HepG2 (cell line): ENCODE measurements around the gene PSPH. TPM values are rescaled to one million over a fixed set of nuclear protein-coding genes. Genes with fewer than 3 reads are reported as not detected.

ENCODE experiments used
- ATAC-seq: fragments of 200-7000 bp; cut with Tn5 transposase; 3 replicates; pipeline ENCODE4 v1.9.1; 2020; ENCODE audit warnings: mild to moderate bottlenecking, moderate library complexity
- BruUV-seq: library from RNA; stranded (reverse); fragments of 400-500 nt; replicated peaks from 2 replicates; lab custom pipeline; 2021; lab: Mats Ljungman, UMichigan
- CTCF ChIA-PET: fragments of 300-600 bp; formaldehyde crosslinking; extraction: SDS; loops from one replicate; lab custom pipeline; 2021; ENCODE audit warnings: low total read pairs, inconsistent platforms, low intra/inter-chr PET ratio; lab: Yijun Ruan, JAX
- POLR2A ChIA-PET: fragments of 350-600 bp; sonication (Branson Sonifier 250); formaldehyde crosslinking; loops from one replicate; lab custom pipeline; 2020; ENCODE audit warnings: antibody characterized with exemption, inconsistent platforms; lab: Yijun Ruan, JAX
- DNase-seq: peaks from one replicate; pipeline ENCODE4 v3.0.0-alpha.2; 2015; ENCODE audit warnings: low spot score
- FAIRE-seq: peaks from 3 replicates; lab custom pipeline; 2011; peaks lifted over from hg19 to GRCh38; lab: Jason Lieb, UNC
- H2AFZ ChIP-seq: one replicate; pipeline ENCODE4 v1.6.1; 2011; ENCODE audit warnings: low read length, inconsistent platforms
- H3K27ac ChIP-seq: fragments of 300-600 bp; 3 replicates; pipeline ENCODE4 v1.8.0; 2011; ENCODE audit warnings: mixed run types, mild to moderate bottlenecking, mixed read lengths, low read length, inconsistent platforms; ENCODE audit not compliant: insufficient read depth; ENCODE audit errors: extremely low read length
- H3K27me3 ChIP-seq, 2 experiments: fragments of 200-600 bp in 1 of 2; 2 replicates in 1 of 2; 3 replicates in 1 of 2; pipeline versions ENCODE4 v1.6.0 to v1.8.0; 2011; ENCODE audit warnings: low read length in 2 of 2, mild to moderate bottlenecking in 2 of 2, moderate library complexity in 2 of 2, inconsistent platforms in 1 of 2; ENCODE audit not compliant: insufficient read depth in 2 of 2, control insufficient read depth in 1 of 2
- H3K36me3 ChIP-seq, 2 experiments: fragments of 200-600 bp in 1 of 2; replicated peaks in 1 of 2; 2 replicates in 1 of 2; 3 replicates in 1 of 2; pipeline versions ENCODE4 v1.5.1 to v1.8.0; 2011; ENCODE audit warnings: low read length in 2 of 2, inconsistent platforms in 1 of 2; ENCODE audit not compliant: insufficient read depth in 2 of 2, control insufficient read depth in 1 of 2
- H3K4me1 ChIP-seq: 2 replicates; pipeline ENCODE4 v1.5.1; 2012; ENCODE audit warnings: low read length, inconsistent platforms; ENCODE audit not compliant: insufficient read depth
- H3K4me2 ChIP-seq: 2 replicates; pipeline ENCODE4 v1.6.0; 2011; ENCODE audit warnings: low read depth, low read length, inconsistent platforms
- H3K4me3 ChIP-seq, 3 experiments: fragments of 200-600 bp in 1 of 3; sonication (generic), shearing (Covaris generic) in 1 of 3; replicated peaks in 1 of 3; 2 replicates each; pipeline ENCODE4 v1.5.1; 2011 to 2016; ENCODE audit warnings: low read length in 3 of 3, inconsistent platforms in 2 of 3, low read depth in 2 of 3, mild to moderate bottlenecking in 2 of 3, control low read depth in 1 of 3, mixed read lengths in 1 of 3; ENCODE audit not compliant: insufficient read depth in 1 of 3
- H3K79me2 ChIP-seq: one replicate; pipeline ENCODE4 v1.6.1; 2011; ENCODE audit warnings: low read length, inconsistent platforms; ENCODE audit not compliant: insufficient read depth
- H3K9ac ChIP-seq: 2 replicates; pipeline ENCODE4 v1.6.0; 2011; ENCODE audit warnings: mild to moderate bottlenecking, low read depth, low read length, inconsistent platforms; ENCODE audit not compliant: insufficient read depth
- H3K9me3 ChIP-seq: 2 replicates; pipeline ENCODE4 v1.5.1; 2012; ENCODE audit warnings: mild to moderate bottlenecking, low read length
- H4K20me1 ChIP-seq: 2 replicates; pipeline ENCODE4 v1.6.0; 2011; ENCODE audit warnings: inconsistent platforms, mild to moderate bottlenecking, low read length, moderate library complexity; ENCODE audit not compliant: insufficient read depth
- REXO4 ChIP-seq: sonication (generic); formaldehyde crosslinking; IDR thresholded peaks from 2 replicates; pipeline ENCODE4 v1.8.0; 2022; ENCODE audit warnings: missing genetic modification reagents, mild to moderate bottlenecking, borderline replicate concordance
- THAP9 ChIP-seq: sonication (generic); formaldehyde crosslinking; IDR thresholded peaks from 2 replicates; pipeline ENCODE4; 2020; ENCODE audit warnings: missing genetic modification reagents, mild to moderate bottlenecking, borderline replicate concordance
- TOE1 ChIP-seq: sonication (generic); formaldehyde crosslinking; IDR thresholded peaks from 2 replicates; pipeline ENCODE4 v1.4.0; 2020; ENCODE audit warnings: mild to moderate bottlenecking, missing genetic modification reagents
- TSC22D2 ChIP-seq: sonication (generic); formaldehyde crosslinking; IDR thresholded peaks from 2 replicates; pipeline ENCODE4 v1.5.1; 2020; ENCODE audit warnings: missing genetic modification reagents, mild to moderate bottlenecking, borderline replicate concordance
- ZSCAN9 ChIP-seq: IDR thresholded peaks from 2 replicates; pipeline ENCODE4 v1.6.1; 2016; ENCODE audit warnings: borderline replicate concordance
- WGBS: methylation state at CpG from one replicate; pipeline ENCODE4 v1.1.6; 2017; ENCODE audit warnings: low lambda C conversion rate; 5-methylcytosine and 5-hydroxymethylcytosine counted together
- in situ Hi-C: cut with HindIII; loops from 2 replicates; pipeline ENCODE4 v1.10.0; 2017; ENCODE audit warnings: low pct_unique_long_range_greater_than_20kb; ENCODE audit not compliant: extremely low pct_ligation_motif_present
- intact Hi-C: fragments of 100-400 bp; cut with micrococcal nuclease; formaldehyde crosslinking; loops from one replicate; pipeline ENCODE4 v1.10.0; 2022; ENCODE audit not compliant: unreplicated experiment
- polyA plus RNA-seq, 8 experiments: library from polyadenylated mRNA; depleted of rRNA in 3 of 8; stranded (reverse) in 7 of 8; unstranded in 1 of 8; fragments of >200 nt; fragmentation: Illumina TruSeq in 4 of 8; extraction: Trizol in 4 of 8; gene quantifications; 2 replicates each; pipeline versions ENCODE4 v1.2.1 to v1.2.3, GENCODE V29; 2011 to 2016; ENCODE audit warnings: low read depth in 4 of 8, missing spikeins in 1 of 8, mixed read lengths in 1 of 8; ENCODE audit not compliant: insufficient read depth in 1 of 8
- total RNA-seq, 5 experiments: library from RNA; depleted of rRNA; stranded (reverse); fragments of >200 nt; fragmentation: Illumina TruSeq; extraction: Trizol; gene quantifications; 2 replicates each; pipeline ENCODE4 v1.2.3, GENCODE V29; 2016; ENCODE audit warnings: low read depth in 1 of 5

PSPH gene
- total and polyA plus RNA-seq, 2 of the 13 experiments (the other 11 are each of a cell fraction or from before 2014, with no cell fraction given), result 85.5 to 124 TPM

DNA sequence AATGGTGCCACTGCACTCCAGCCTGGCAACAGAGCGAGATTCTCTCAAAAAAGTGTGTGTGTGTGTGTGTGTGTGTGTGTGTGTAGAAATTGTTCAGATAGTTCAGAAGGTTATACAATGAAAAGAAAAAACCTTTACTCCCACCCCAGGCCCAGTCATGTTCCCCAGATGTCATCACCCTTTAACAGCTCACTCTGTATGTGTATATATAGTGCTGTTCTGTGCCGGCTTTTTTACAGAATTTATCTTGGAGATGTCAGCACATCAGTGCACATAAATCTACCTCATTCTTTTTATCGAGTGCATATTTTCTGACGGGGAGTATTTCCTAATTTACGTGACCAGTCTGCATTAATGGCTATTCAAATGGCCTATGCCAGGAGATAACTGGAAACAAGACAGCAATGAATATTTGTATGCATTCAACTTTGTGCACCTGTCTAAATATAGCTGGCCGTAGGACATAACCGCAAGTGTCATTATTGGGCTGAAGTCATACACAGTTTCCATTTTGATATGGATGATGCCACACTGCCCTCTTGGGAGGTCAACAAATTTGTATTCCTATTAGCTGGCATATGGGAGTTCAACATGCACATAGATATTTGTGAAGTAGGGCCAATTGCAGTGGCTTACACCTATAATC lies 75.1 kb downstream of the PSPH start:
- CTCF ChIA-PET, result no interaction called here
- Histone ChIP-seq H3K9ac (no peak overlapping the region), H3K4me2 (no peak overlapping the region), H2AFZ (no peak overlapping the region), H4K20me1 (no peaks in the 10 kb centered on the region), H3K4me1 (no peaks in the 10 kb centered on the region), H3K27me3 (no peaks in the 10 kb centered on the region; a peak in 1 of 5 replicates)
- no TSS peak for BruUV-seq
- no peak for FAIRE-seq
- in situ Hi-C loops, result no loop called here
- no peak for TF ChIP-seq THAP9
- TF ChIP-seq, all 625 proteins: peak for 0
- peaks cover 12 to 42% of the 10 kb centered on the region in 2 experiments for H3K36me3 ChIP-seq
- H3K79me2 ChIP-seq, result peaks cover 15% of the 10 kb centered on the region
- H3K9me3 ChIP-seq, result no peaks in the 10 kb centered on the region
- no peak overlapping the region for H3K27ac ChIP-seq
- DNase-seq, result no peak
- ATAC-seq, result no peak
- POLR2A ChIA-PET, result interaction anchor here (1.8 kb wide), 1 partner anchor 12 kb away, joined by 5 read pairs; the partner anchor contains the start of gene NIPSNAP2
- H3K4me3 ChIP-seq, result no peak overlapping the region
- 96% methylated on average over 7 of the region's 7 CpGs for WGBS
- intact Hi-C loops, result no loop called here

- no peak for ATAC-seq
- Histone ChIP-seq H3K4me3 (no peak overlapping the region), H3K9me3 (no peaks in the 10 kb centered on the region), H2AFZ (no peak overlapping the region), H3K27ac (no peak overlapping the region), H3K4me1 (no peaks in the 10 kb centered on the region), H3K9ac (no peak overlapping the region), H4K20me1 (no peaks in the 10 kb centered on the region), H3K79me2 (peaks cover 22% of the 10 kb centered on the region), H3K4me2 (no peak overlapping the region), H3K27me3 (no peaks in the 10 kb centered on the region; a peak in 1 of 5 replicates), H3K36me3 (peaks cover 3 to 26% of the 10 kb centered on the region in 2 experiments; a peak in 4 of 5 replicates)
- ChIA-PET POLR2A (no interaction called here), CTCF (no interaction called here)
- BruUV-seq, result no TSS peak
- DNase-seq, result no peak
- FAIRE-seq, result no peak
- in situ Hi-C loops, result loop anchor here (25.0 kb wide), 2 partner anchors 211 to 336 kb away; no protein-coding TSS in a partner anchor
- 100% methylated on average over 7 of the region's 7 CpGs for WGBS
- TF ChIP-seq ZSCAN9 (CRISPR knock-in tag) (no peak), TSC22D2 (CRISPR knock-in tag) (no peak), REXO4 (no peak), TOE1 (no peak)
- intact Hi-C loops, result no loop called here
Observed at GRCh38 chr7:55973747-55974250, 77.4 kb downstream of the PSPH start.
